Colonic mucosa (tissue), 4 donors: ENCODE data around the gene IMMP2L. TPM values are rescaled to one million over a fixed set of nuclear protein-coding genes. Genes with fewer than 3 reads are reported as not detected.

ENCODE experiments used
- DNase-seq: peaks from one replicate; pipeline ENCODE4 v3.0.0-alpha.2; 2020
- H3K27ac ChIP-seq: fragments of 200-600 bp; one replicate; pipeline ENCODE4 v1.8.0; 2021
- H3K27me3 ChIP-seq: fragments of 200-600 bp; one replicate; pipeline ENCODE4 v1.8.0; 2021
- H3K36me3 ChIP-seq: fragments of 200-600 bp; one replicate; pipeline ENCODE4 v1.8.0; 2021
- H3K4me1 ChIP-seq: fragments of 200-600 bp; one replicate; pipeline ENCODE4 v1.8.0; 2021; ENCODE audit warnings: mild to moderate bottlenecking
- H3K4me3 ChIP-seq: fragments of 200-600 bp; one replicate; pipeline ENCODE4 v1.8.0; 2021
- H3K9ac ChIP-seq, 2 donors: one replicate each; pipeline ENCODE4 v1.7.0; 2013; ENCODE audit warnings: control low read depth in 2 of 2, low read depth in 2 of 2, low read length in 2 of 2
- H3K9me3 ChIP-seq: fragments of 200-600 bp; one replicate; pipeline ENCODE4 v1.8.0; 2021
- intact Hi-C: fragments of 100-400 bp; cut with DNase I; formaldehyde crosslinking; loops from one replicate; pipeline ENCODE4 v1.14.1; 2022
- total RNA-seq, 2 donors: library from RNA; stranded (reverse); fragmentation: NEBNext Ultra II Directional in 1 of 2; extraction: Animal tissue kit (Norgen Biotek cat#: 25700) in 1 of 2; gene quantifications; one replicate each; pipeline ENCODE4 v1.2.1, GENCODE V29; 2021
- TF ChIP-seq, protein P1 (sequence below): fragments of 200-600 bp; IDR thresholded peaks from one replicate; pipeline ENCODE4 v1.8.0; 2022; ENCODE audit warnings: antibody characterized with exemption, mild to moderate bottlenecking
- donor health status: healthy.
- donor health status: DM: no; HTN: no; CAD: no.
- donor health status: DM: no; HTN: no; CAD: no.

Gene IMMP2L
- total RNA-seq, 2 donors from 2014 or later = 13.4 to 15.4 TPM

DNA sequence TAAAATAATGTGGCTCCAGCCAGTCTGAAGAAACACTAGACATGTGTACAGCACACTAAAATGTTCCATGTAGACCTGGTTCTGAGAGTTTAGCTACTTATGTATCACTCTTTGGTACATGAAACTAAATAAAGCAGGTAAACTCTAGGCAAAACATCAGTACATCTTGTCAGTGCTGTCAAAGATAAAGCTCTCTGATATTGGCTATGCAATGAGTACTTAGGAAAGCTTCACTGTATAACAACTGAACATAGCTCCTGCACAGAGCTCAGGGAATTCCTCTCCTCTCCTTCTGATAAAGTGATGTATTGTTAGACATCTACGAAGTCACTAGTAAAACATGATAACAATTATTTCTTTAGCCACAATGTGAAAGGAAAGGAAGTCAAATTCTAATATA, 467.9 kb downstream of the IMMP2L start:
- no peak overlapping the region for H3K27ac ChIP-seq
- intact Hi-C loops = loop anchor here (5.0 to 10.0 kb wide), 2 partner anchors 390 to 638 kb away; no protein-coding TSS in a partner anchor
- no peak for DNase-seq
- H3K4me3 ChIP-seq = no peak overlapping the region
- H3K27me3 ChIP-seq = no peaks in the 10 kb centered on the region
- TF ChIP-seq, protein P1, sequence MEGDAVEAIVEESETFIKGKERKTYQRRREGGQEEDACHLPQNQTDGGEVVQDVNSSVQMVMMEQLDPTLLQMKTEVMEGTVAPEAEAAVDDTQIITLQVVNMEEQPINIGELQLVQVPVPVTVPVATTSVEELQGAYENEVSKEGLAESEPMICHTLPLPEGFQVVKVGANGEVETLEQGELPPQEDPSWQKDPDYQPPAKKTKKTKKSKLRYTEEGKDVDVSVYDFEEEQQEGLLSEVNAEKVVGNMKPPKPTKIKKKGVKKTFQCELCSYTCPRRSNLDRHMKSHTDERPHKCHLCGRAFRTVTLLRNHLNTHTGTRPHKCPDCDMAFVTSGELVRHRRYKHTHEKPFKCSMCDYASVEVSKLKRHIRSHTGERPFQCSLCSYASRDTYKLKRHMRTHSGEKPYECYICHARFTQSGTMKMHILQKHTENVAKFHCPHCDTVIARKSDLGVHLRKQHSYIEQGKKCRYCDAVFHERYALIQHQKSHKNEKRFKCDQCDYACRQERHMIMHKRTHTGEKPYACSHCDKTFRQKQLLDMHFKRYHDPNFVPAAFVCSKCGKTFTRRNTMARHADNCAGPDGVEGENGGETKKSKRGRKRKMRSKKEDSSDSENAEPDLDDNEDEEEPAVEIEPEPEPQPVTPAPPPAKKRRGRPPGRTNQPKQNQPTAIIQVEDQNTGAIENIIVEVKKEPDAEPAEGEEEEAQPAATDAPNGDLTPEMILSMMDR = no peak
- H3K9me3 ChIP-seq = no peaks in the 10 kb centered on the region
- H3K36me3 ChIP-seq = no peaks in the 10 kb centered on the region
- H3K4me1 ChIP-seq = no peaks in the 10 kb centered on the region
- no peak overlapping the region for H3K9ac ChIP-seq

DNA sequence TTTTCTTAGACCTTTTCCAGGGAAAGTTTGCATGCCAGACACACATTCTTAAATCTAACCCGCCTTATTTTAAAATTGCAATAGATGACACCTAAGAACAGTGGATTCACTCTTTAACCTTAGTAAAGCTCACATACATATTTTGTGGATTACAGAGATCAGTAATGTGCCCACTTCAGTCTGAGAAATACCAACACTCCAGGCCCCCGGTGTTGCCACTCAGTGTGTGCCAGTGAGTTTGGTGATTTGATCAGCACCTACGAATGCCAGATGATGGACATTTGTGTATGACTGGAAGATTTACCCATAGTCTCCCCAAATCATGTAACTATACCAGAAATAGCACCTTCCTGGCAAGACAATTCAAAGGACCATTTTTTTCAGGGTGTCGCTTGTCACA, 468.8 kb downstream of the IMMP2L start:
- H3K9ac ChIP-seq = no peak overlapping the region
- intact Hi-C loops = loop anchor here (5.0 to 10.0 kb wide), 2 partner anchors 391 to 639 kb away; no protein-coding TSS in a partner anchor
- no peaks in the 10 kb centered on the region for H3K27me3 ChIP-seq
- TF ChIP-seq, protein P1 = no peak
- no peaks in the 10 kb centered on the region for H3K36me3 ChIP-seq
- DNase-seq = no peak
- no peaks in the 10 kb centered on the region for H3K9me3 ChIP-seq
- no peak overlapping the region for H3K4me3 ChIP-seq
- H3K4me1 ChIP-seq = no peaks in the 10 kb centered on the region
- no peak overlapping the region for H3K27ac ChIP-seq

DNA sequence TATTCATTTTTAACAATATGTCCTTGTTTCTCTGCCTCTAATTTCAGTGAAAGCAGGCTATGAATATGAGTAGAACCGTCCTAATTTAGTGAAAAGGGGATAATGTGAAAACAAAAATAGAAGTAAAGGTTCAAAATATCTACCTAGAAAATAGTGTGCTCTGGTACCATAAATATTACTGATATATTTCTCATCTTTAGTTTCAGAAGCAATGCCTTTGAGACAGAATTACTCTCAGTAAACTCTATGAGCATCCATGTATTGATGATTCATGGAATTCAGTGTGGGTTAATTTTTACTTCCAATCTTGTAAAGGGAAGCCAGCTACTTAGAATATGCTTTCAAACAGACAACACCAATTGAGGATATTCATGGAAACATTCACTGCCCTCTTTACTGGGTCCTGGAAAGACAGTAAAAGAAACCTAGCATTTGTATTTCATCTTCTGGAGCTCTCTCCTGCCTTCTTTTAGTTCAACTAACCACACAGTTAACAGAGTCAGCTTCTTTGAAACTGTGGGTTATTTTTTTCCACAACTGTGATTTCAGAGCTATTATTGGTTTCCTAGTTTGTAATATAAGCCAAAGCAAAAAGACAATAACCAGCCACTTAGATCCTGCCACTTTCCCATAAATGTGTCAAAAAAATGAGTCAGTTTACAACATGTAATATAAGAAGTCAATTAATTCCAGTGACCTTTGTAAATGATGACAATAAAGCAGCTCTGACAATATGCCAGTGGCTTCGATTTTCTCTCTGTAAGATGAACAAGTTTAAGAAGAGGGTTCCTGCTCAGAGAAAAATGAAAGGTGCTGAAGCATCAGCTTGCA, 469.7 kb downstream of the IMMP2L start:
- no peaks in the 10 kb centered on the region for H3K36me3 ChIP-seq
- H3K27me3 ChIP-seq = no peaks in the 10 kb centered on the region
- TF ChIP-seq, protein P1 = no peak
- H3K9me3 ChIP-seq = no peaks in the 10 kb centered on the region
- H3K4me3 ChIP-seq = no peak overlapping the region
- H3K27ac ChIP-seq = no peak overlapping the region
- intact Hi-C loops = loop anchor here (5.0 to 10.0 kb wide), 2 partner anchors 392 to 640 kb away; no protein-coding TSS in a partner anchor
- no peak overlapping the region for H3K9ac ChIP-seq
- H3K4me1 ChIP-seq = no peaks in the 10 kb centered on the region
- no peak for DNase-seq

GRCh38 chr7:111091593-111092358, 470.5 kb downstream of the IMMP2L start:
- no peak for DNase-seq
- H3K9ac ChIP-seq = no peak overlapping the region
- no peaks in the 10 kb centered on the region for H3K36me3 ChIP-seq
- no peaks in the 10 kb centered on the region for H3K9me3 ChIP-seq
- no peaks in the 10 kb centered on the region for H3K27me3 ChIP-seq
- H3K4me3 ChIP-seq = no peak overlapping the region
- H3K27ac ChIP-seq = no peak overlapping the region
- no peaks in the 10 kb centered on the region for H3K4me1 ChIP-seq
- intact Hi-C loops = loop anchor here (5.0 to 10.0 kb wide), 2 partner anchors 393 to 641 kb away; no protein-coding TSS in a partner anchor
- TF ChIP-seq, protein P1 = no peak

DNA sequence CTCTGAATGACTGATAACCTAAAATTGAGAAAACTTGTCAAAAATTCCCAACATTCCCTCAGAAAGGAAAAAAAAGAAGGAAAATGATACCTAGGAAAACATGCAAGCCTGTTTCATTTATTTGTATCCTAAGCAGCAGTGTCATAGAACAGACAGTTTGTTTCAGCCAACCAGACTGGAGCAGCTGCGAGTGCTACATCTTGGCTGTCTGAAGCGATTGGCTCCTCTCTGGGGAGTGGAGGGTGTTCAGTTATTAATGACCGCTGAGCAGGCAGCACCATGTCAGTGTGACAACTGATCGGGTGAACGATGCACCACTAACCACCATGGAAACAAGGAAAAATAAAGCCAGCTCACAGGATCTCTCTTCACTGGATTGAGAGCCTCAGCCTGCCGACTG, 471.4 kb downstream of the IMMP2L start, which contains the start of gene LRRN3:
Gene LRRN3 (plus strand): TSS at position 282 of the 400 bp plus-strand sequence. CDS start 31,646 bp downstream, outside the sequence.
- H3K9ac ChIP-seq = no peak within 1 kb of the TSS
- TF ChIP-seq, protein P1 = no peak
- intact Hi-C loops = loop anchor here (5.0 to 10.0 kb wide), 2 partner anchors 394 to 641 kb away; no protein-coding TSS in a partner anchor
- no peaks in the 10 kb centered on the region for H3K4me1 ChIP-seq
- H3K4me3 ChIP-seq = no peak within 1 kb of the TSS
- H3K9me3 ChIP-seq = no peaks in the 10 kb centered on the region
- H3K36me3 ChIP-seq = no peaks in the 10 kb centered on the region
- H3K27me3 ChIP-seq = no peaks in the 10 kb centered on the region
- H3K27ac ChIP-seq = no peak within 1 kb of the TSS
- DNase-seq = no peak
